Activated CD8-positive, alpha-beta memory T cell treated with anti-CD3 and anti-CD28 coated beads, Interleukin-2, amount 50 U/mL, for 1 hour (primary cell): ENCODE data around the gene LRRIQ3.

Source experiments
- DNase-seq: peaks from one replicate; pipeline ENCODE4 v3.0.0-alpha.2; 2020; ENCODE audit errors: extremely low read depth

The LRRIQ3 gene

GRCh38 chr1:74107394-74107793, 90.6 kb downstream of the LRRIQ3 start:
- no peak for DNase-seq

GRCh38 chr1:74091371-74091770, 106.6 kb downstream of the LRRIQ3 start:
- DNase-seq: no peak

GRCh38 chr1:74083128-74083527, 114.8 kb downstream of the LRRIQ3 start:
- no peak for DNase-seq

- DNase-seq: no peak
Measured at GRCh38 chr1:74065081-74065480, 132.9 kb downstream of the LRRIQ3 start.

GRCh38 chr1:74057719-74058118, 140.3 kb downstream of the LRRIQ3 start:
- no peak for DNase-seq

GRCh38 chr1:74053407-74053806, 144.6 kb downstream of the LRRIQ3 start:
- DNase-seq: no peak

- no peak for DNase-seq
Measured at GRCh38 chr1:74050386-74050785, 147.6 kb downstream of the LRRIQ3 start.

GRCh38 chr1:74038042-74038441, 159.9 kb downstream of the LRRIQ3 start:
- DNase-seq: no peak

GRCh38 chr1:74012583-74012982, 185.4 kb downstream of the LRRIQ3 start:
- DNase-seq: no peak

GRCh38 chr1:74011736-74012135, 186.2 kb downstream of the LRRIQ3 start:
- DNase-seq: no peak

GRCh38 chr1:74010206-74010605, 187.8 kb downstream of the LRRIQ3 start:
- DNase-seq: no peak

- no peak for DNase-seq
Measured at GRCh38 chr1:74005533-74005932, 192.4 kb downstream of the LRRIQ3 start.

- no peak for DNase-seq
Measured at GRCh38 chr1:74003806-74004205, 194.2 kb downstream of the LRRIQ3 start.

- no peak for DNase-seq
Measured at GRCh38 chr1:73998348-73998959, 199.5 kb downstream of the LRRIQ3 start.

GRCh38 chr1:73980324-73981040, 217.5 kb downstream of the LRRIQ3 start:
- DNase-seq: no peak

GRCh38 chr1:73979684-73980083, 218.3 kb downstream of the LRRIQ3 start:
- DNase-seq: no peak

- no peak for DNase-seq
Measured at GRCh38 chr1:73978964-73979363, 219.0 kb downstream of the LRRIQ3 start.
